H1 (cell line): ENCODE results near the gene CSH1. TPM values are rescaled to one million over a fixed set of nuclear protein-coding genes. Genes with fewer than 3 reads are reported as not detected.

Source experiments
- GABPA ChIP-seq: IDR thresholded peaks from 2 replicates; pipeline ENCODE4 v1.6.1; 2011; ENCODE audit warnings: mild to moderate bottlenecking, low read length, moderate library complexity, borderline replicate concordance; ENCODE audit not compliant: insufficient read depth
- JUN ChIP-seq: IDR thresholded peaks from 2 replicates; pipeline ENCODE4 v1.6.1; 2011; ENCODE audit warnings: low read depth, mild to moderate bottlenecking, improper control_type of control experiment, low read length
- KDM5A ChIP-seq: fragments of 200-600 bp; IDR thresholded peaks from 2 replicates; pipeline ENCODE4 v1.7.1; 2012; ENCODE audit warnings: mild to moderate bottlenecking, low read length, inconsistent platforms, mixed read lengths
- SIN3A ChIP-seq, 2 experiments: IDR thresholded peaks in 1 of 2; conservative IDR thresholded peaks in 1 of 2; 2 replicates each; pipeline ENCODE4 v1.6.1; 2011 to 2012; ENCODE audit warnings: low read length in 2 of 2, improper control_type of control experiment in 1 of 2, low read depth in 1 of 2, mild to moderate bottlenecking in 1 of 2
- TAF7 ChIP-seq: optimal IDR thresholded peaks from 2 replicates; pipeline ENCODE3; 2011; ENCODE audit warnings: low read depth, mild to moderate bottlenecking, inconsistent platforms, low read length, moderate library complexity, borderline replicate concordance
- TEAD4 ChIP-seq: IDR thresholded peaks from 2 replicates; pipeline ENCODE4 v1.6.1; 2012; ENCODE audit warnings: low read depth, low read length, inconsistent platforms, mixed read lengths
- polyA plus RNA-seq, 7 experiments: library from polyadenylated mRNA; depleted of rRNA in 3 of 7; stranded (reverse) in 5 of 7; unstranded in 2 of 7; fragments of >200 nt in 5 of 7; fragments of 200-250 nt in 2 of 7; gene quantifications; 1 replicate in 5 of 7; 2 replicates in 1 of 7; 4 replicates in 1 of 7; pipeline versions ENCODE4 v1.2.1 to v1.2.3, GENCODE V29; 2011 to 2013; ENCODE audit warnings: missing spikeins in 2 of 7, mixed read lengths in 2 of 7
- total RNA-seq: library from RNA; stranded (reverse); fragmentation: NEBNext Ultra II Directional; extraction: Animal tissue kit (Norgen Biotek cat#: 25700); gene quantifications from 2 replicates; pipeline ENCODE4 v1.2.1, GENCODE V29; 2021
- TF ChIP-seq, protein P1 (sequence below): fragments of 300-600 bp; sonication (generic); IDR thresholded peaks from 2 replicates; pipeline ENCODE4 v1.7.1; 2012; ENCODE audit warnings: low read length, moderate library complexity, mild to moderate bottlenecking, inconsistent platforms; ENCODE audit not compliant: insufficient replicate concordance
- TF ChIP-seq, protein P2 (sequence below): IDR thresholded peaks from 2 replicates; pipeline ENCODE4 v1.6.1; 2011; ENCODE audit warnings: low read depth, mild to moderate bottlenecking, low read length; ENCODE audit not compliant: insufficient read depth
- TF ChIP-seq, protein P3 (sequence below): IDR thresholded peaks from 2 replicates; pipeline ENCODE4 v1.6.1; 2011; ENCODE audit warnings: low read length, improper control_type of control experiment

CSH1 gene
- total and polyA plus RNA-seq, 2 of the 8 experiments (the other 6 are each of a cell fraction or from before 2014, with no cell fraction given): 0.12 TPM; not detected in 1

DNA sequence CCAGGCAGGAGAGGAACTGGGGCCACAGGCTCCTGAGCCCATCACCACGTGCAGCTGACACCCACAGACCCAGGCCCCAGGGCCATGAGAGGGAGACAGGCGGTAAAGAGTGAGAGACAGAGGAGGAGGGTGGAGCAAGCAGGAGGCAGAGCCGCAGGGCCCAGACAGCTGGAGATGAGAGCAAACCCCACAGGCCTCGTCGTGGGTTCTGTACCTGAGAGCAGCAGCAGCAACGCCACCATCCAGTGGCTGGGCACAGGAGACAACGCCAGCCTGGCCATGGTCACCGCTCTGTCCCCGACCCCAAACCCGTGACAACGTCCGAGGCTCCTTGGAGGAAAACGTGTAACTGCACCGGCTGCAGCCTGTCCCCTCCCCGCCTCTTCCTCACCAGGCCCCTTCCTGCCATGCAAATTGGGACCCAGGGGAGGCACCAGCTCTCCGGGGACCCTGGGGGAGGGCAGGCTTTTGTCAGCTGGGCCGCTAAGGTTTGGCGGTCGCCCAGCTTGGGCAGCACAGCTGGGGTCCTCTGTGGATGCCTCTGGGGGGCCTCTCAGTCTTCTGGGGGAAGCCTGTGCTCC is 35.7 kb upstream of the CSH1 start, which contains the start of gene CD79B (continued):
- TF ChIP-seq, protein P1, sequence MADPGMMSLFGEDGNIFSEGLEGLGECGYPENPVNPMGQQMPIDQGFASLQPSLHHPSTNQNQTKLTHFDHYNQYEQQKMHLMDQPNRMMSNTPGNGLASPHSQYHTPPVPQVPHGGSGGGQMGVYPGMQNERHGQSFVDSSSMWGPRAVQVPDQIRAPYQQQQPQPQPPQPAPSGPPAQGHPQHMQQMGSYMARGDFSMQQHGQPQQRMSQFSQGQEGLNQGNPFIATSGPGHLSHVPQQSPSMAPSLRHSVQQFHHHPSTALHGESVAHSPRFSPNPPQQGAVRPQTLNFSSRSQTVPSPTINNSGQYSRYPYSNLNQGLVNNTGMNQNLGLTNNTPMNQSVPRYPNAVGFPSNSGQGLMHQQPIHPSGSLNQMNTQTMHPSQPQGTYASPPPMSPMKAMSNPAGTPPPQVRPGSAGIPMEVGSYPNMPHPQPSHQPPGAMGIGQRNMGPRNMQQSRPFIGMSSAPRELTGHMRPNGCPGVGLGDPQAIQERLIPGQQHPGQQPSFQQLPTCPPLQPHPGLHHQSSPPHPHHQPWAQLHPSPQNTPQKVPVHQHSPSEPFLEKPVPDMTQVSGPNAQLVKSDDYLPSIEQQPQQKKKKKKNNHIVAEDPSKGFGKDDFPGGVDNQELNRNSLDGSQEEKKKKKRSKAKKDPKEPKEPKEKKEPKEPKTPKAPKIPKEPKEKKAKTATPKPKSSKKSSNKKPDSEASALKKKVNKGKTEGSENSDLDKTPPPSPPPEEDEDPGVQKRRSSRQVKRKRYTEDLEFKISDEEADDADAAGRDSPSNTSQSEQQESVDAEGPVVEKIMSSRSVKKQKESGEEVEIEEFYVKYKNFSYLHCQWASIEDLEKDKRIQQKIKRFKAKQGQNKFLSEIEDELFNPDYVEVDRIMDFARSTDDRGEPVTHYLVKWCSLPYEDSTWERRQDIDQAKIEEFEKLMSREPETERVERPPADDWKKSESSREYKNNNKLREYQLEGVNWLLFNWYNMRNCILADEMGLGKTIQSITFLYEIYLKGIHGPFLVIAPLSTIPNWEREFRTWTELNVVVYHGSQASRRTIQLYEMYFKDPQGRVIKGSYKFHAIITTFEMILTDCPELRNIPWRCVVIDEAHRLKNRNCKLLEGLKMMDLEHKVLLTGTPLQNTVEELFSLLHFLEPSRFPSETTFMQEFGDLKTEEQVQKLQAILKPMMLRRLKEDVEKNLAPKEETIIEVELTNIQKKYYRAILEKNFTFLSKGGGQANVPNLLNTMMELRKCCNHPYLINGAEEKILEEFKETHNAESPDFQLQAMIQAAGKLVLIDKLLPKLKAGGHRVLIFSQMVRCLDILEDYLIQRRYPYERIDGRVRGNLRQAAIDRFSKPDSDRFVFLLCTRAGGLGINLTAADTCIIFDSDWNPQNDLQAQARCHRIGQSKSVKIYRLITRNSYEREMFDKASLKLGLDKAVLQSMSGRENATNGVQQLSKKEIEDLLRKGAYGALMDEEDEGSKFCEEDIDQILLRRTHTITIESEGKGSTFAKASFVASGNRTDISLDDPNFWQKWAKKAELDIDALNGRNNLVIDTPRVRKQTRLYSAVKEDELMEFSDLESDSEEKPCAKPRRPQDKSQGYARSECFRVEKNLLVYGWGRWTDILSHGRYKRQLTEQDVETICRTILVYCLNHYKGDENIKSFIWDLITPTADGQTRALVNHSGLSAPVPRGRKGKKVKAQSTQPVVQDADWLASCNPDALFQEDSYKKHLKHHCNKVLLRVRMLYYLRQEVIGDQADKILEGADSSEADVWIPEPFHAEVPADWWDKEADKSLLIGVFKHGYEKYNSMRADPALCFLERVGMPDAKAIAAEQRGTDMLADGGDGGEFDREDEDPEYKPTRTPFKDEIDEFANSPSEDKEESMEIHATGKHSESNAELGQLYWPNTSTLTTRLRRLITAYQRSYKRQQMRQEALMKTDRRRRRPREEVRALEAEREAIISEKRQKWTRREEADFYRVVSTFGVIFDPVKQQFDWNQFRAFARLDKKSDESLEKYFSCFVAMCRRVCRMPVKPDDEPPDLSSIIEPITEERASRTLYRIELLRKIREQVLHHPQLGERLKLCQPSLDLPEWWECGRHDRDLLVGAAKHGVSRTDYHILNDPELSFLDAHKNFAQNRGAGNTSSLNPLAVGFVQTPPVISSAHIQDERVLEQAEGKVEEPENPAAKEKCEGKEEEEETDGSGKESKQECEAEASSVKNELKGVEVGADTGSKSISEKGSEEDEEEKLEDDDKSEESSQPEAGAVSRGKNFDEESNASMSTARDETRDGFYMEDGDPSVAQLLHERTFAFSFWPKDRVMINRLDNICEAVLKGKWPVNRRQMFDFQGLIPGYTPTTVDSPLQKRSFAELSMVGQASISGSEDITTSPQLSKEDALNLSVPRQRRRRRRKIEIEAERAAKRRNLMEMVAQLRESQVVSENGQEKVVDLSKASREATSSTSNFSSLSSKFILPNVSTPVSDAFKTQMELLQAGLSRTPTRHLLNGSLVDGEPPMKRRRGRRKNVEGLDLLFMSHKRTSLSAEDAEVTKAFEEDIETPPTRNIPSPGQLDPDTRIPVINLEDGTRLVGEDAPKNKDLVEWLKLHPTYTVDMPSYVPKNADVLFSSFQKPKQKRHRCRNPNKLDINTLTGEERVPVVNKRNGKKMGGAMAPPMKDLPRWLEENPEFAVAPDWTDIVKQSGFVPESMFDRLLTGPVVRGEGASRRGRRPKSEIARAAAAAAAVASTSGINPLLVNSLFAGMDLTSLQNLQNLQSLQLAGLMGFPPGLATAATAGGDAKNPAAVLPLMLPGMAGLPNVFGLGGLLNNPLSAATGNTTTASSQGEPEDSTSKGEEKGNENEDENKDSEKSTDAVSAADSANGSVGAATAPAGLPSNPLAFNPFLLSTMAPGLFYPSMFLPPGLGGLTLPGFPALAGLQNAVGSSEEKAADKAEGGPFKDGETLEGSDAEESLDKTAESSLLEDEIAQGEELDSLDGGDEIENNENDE: no peak
- TF ChIP-seq, protein P2, sequence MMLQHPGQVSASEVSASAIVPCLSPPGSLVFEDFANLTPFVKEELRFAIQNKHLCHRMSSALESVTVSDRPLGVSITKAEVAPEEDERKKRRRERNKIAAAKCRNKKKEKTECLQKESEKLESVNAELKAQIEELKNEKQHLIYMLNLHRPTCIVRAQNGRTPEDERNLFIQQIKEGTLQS: no peak
- no peak for TF ChIP-seq KDM5A
- TF ChIP-seq JUN: no peak
- no peak for TF ChIP-seq GABPA
- no peak for TF ChIP-seq SIN3A (conservative IDR thresholded peaks at IDR 0.05 in 1 of 2, IDR thresholded peaks at IDR 0.05 in 1 of 2; ENCODE audit: low read depth in 1 of 2, low read length in 2 of 2)
- TF ChIP-seq, protein P3, sequence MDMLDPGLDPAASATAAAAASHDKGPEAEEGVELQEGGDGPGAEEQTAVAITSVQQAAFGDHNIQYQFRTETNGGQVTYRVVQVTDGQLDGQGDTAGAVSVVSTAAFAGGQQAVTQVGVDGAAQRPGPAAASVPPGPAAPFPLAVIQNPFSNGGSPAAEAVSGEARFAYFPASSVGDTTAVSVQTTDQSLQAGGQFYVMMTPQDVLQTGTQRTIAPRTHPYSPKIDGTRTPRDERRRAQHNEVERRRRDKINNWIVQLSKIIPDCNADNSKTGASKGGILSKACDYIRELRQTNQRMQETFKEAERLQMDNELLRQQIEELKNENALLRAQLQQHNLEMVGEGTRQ: no peak
- TF ChIP-seq TEAD4: no peak
- TF ChIP-seq TAF7: no peak
